22Rv1 (cell line): Measurements from ENCODE around the gene DENND6B.

Experiments
- H3K27ac ChIP-seq: fragments of 450-650 bp; 2 replicates; pipeline ENCODE4 v1.5.1; 2017
- CTCF ChIP-seq: fragments of 450-650 bp; IDR thresholded peaks from 2 replicates; pipeline ENCODE4 v1.5.1; 2017; ENCODE audit warnings: mild to moderate bottlenecking
- ZFX ChIP-seq: fragments of 450-650 bp; IDR thresholded peaks from 2 replicates; pipeline ENCODE4 v1.6.1; 2017; ENCODE audit warnings: antibody characterized with exemption, borderline replicate concordance

DENND6B gene

DNA sequence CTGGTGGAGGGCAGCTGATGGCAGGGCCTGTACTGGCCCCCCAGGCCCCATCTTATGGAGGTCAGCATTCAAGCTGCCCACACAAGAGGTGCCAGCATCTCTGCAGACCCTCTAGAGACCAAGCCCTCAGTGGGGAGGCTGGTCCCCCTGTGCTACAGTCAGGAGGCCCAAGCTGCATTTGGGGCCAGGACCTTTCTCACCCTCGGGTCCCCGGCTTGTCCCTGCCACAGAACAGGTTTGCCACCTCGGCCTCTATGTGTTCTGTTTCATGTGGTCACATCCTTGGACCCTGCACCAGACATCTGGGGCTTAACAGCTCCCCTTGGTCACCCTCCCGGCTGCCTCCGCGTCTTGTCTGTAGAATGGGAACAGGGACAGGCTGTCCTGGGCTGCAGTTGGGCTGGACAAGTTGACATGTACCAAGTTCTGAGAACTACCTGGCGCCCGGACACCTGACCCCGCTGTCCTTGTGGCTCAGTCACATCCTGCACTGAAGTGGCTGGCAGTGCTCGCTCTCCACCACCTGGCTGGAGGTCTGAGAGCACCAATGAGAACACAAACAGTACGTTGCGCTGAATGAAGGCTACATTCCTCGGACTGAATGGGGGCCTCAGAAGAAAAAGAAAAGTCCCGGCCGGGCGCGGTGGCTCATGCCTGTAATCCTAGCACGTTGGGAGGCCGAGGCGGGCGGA lies 16.6 kb downstream of the DENND6B start:
- TF ChIP-seq ZFX (no peak), CTCF (no peak)
- H3K27ac ChIP-seq = no peak overlapping the region

GRCh38 chr22:50309601-50309991 lies 17.2 kb downstream of the DENND6B start:
- peak overlapping the region; percentile 60; the same call in 1 of the 2 replicates for H3K27ac ChIP-seq
- TF ChIP-seq CTCF = no peak
- no peak for TF ChIP-seq ZFX

DNA sequence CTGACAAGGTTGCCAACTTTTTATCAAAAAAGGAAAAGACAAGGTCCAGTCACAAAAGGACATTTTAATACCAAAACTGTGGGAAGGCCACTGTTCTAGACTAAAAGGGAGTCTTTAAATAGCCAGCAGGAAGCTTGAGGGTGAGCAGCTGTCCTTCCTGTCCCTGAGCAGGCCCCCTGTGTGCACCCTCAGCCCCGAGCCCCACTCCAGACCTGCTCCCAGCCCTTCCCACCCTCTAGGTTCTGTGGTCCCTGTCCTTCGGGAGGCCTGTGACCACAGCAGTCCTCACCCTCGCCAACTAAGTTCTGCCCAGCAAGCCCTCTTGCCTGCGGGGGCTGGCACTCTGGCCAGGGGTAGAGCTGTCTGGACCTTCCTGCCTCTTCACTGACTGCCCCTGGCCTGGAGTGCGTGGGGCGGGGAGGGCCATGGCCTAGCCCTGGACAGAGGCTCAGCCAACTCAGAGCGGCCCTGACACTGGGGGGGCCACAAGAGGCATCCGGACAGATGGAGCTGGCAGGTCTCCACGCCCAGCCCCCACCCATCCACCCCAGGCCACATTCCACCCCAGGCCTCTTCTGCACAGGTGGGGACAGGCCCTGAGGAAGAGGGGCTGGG lies 17.7 kb downstream of the DENND6B start:
- peak overlapping the region; percentile 60 for H3K27ac ChIP-seq
- TF ChIP-seq ZFX (no peak), CTCF (no peak)

- TF ChIP-seq ZFX = no peak
- TF ChIP-seq CTCF = no peak
- H3K27ac ChIP-seq = peak overlapping the region; percentile 60
These were observed 18.2 kb downstream of the DENND6B start for GRCh38 chr22:50308597-50308935.

DNA sequence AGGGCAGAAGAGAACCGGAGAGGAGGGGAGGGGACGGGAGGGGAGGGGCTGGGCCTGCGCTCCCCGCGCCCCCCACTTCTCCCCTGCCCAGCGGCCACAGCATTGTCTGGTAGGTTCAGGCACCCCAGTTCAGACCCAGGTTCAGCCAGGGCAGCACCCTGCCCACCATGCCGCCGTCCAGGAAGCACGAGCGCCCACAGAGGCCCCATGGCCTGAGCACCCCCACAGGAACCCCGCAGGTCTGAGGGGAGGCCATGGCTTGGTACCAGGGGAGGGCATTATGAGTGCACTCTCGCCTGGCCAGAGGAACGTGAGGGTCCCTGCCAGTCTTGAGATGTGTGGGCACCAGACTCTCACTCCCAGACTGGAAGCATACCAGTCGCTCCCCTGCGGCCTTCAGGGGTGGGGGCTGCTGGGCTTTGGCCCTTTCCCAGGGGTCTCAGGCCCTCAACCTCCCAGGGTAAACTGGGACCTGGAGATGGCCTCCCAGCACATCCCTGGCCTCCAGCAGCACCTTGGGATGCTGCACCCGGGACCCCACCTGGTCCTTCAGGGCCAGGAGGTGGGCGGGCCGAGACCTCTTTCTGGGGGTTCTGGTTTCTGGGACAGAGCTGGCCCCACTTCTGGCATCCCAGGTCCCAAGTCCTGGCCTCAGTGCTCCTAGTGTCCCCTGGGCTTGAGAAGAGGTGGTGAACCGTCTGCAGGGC lies 18.8 kb downstream of the DENND6B start:
- peak overlapping the region; percentile 60 for H3K27ac ChIP-seq
- TF ChIP-seq CTCF (no peak), ZFX (no peak)

GRCh38 chr22:50306753-50307749 lies 19.8 kb downstream of the DENND6B start, which contains the start of gene PLXNB2:
PLXNB2 (minus strand) TSS chr22:50307646; CDS start chr22:50290584, 17,062 bp downstream.
- TF ChIP-seq CTCF = no peak
- TF ChIP-seq ZFX = no peak
- H3K27ac ChIP-seq = peak within 1 kb of the TSS; percentile 95
